ENCODE measurements around the gene CD247. TPM values are rescaled to one million over a fixed set of nuclear protein-coding genes. Genes with fewer than 3 reads are reported as not detected.

The CD247 gene
- total and polyA plus RNA-seq, 9 of the 15 experiments (the other 6 are each of a cell fraction or from before 2014, with no cell fraction given): 0.08 to 0.42 (median 0.28) TPM; not detected in 5

DNA sequence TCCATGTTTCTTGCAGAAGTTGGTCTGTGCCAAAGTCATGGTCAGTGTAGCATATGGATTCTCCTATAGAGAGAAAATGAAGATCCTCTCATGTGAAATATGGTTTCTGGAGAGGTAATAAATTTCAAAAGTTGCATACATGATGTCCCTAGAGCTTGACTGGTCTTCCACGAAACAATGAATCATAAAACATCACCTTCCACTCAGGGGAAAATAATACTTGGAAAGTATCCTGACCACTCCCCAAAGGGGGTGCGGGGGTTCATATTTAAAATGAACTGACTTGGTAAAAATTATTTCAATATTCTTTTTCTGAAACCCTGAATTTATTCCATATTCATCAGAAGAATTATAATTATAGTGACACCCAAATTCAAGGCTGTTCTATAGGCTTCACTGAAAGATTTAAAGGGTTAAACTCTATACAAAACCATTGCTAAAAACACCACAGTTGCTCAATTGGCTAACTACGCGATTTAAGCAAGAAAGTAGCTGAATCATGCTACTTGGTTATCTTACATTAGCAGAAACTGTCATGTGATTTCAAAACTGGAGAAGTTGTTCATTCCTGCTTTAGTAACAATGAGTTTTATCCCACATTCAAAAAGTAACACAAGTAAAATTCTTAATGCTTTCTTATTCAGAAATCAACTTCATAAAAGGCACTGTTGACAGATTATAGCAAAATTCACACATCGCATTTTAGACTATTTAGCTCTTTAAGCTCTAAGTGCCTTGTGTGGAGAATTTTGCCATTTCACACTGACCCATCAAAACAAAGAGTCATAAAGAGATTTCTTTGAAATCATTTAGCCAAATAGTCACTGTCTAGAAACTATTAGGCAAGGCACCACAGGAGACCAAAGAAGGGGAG lies 30.0 kb upstream of the CD247 start (continued):
- TF ChIP-seq MAFG (tag; conservative IDR thresholded peaks at IDR 0.05) (peak; percentile 99), POLR2AphosphoS2 (IDR thresholded peaks at IDR 0.05; ENCODE audit: low read length) (no peak), ZNF507 (tag; conservative IDR thresholded peaks at IDR 0.05) (no peak), WHSC1 (IDR thresholded peaks at IDR 0.05; ENCODE audit: low read length) (no peak), EGR1 (conservative IDR thresholded peaks at IDR 0.05) (peak; percentile 37; the same call in 1 of the 2 replicates), PHB2 (IDR thresholded peaks at IDR 0.05; ENCODE audit: low read depth) (no peak), HEY1 (CRISPR knock-in tag; IDR thresholded peaks at IDR 0.05; ENCODE audit: borderline replicate concordance) (0 out of 2 replicates have a peak, but pooled peaks have one; percentile 18), DMBX1 (CRISPR knock-in tag; IDR thresholded peaks at IDR 0.05; ENCODE audit: borderline replicate concordance) (no peak; the same call in 1 of the 2 replicates), JUN (IDR thresholded peaks at IDR 0.05; ENCODE audit: borderline replicate concordance, low read depth, low read length) (no peak), JUN (CRISPR knock-in tag; IDR thresholded peaks at IDR 0.05; ENCODE audit: borderline replicate concordance) (no peak), ERF (CRISPR knock-in tag; IDR thresholded peaks at IDR 0.05) (no peak), E2F3 (CRISPR knock-in tag; IDR thresholded peaks at IDR 0.05) (no peak), ZNF253 (CRISPR knock-in tag; conservative IDR thresholded peaks at IDR 0.05) (no peak), SMAD2 (IDR thresholded peaks at IDR 0.05; ENCODE audit: low read depth, low read length) (no peak), NEUROD1 (IDR thresholded peaks at IDR 0.05; ENCODE audit: borderline replicate concordance, low read depth, low read length, partially characterized antibody) (peak; percentile 45), PCBP1 (IDR thresholded peaks at IDR 0.05; ENCODE audit: low read depth, low read length, poor library complexity, severe bottlenecking) (no peak), KDM5B (IDR thresholded peaks at IDR 0.05; ENCODE audit: insufficient replicate concordance, low read depth, low read length) (no peak), SRSF7 (optimal IDR thresholded peaks at IDR 0.05; ENCODE audit: low read depth, low read length) (no peak), BRD4 (IDR thresholded peaks at IDR 0.05) (no peak; the same call in none of the 2 replicates), HNRNPL (IDR thresholded peaks at IDR 0.05; ENCODE audit: low read depth, low read length) (no peak), GATAD2B (IDR thresholded peaks at IDR 0.05; ENCODE audit: borderline replicate concordance) (peak; percentile 94), ZNF583 (CRISPR knock-in tag; IDR thresholded peaks at IDR 0.05) (no peak), NUFIP1 (IDR thresholded peaks at IDR 0.05; ENCODE audit: partially characterized antibody) (peak; percentile 77), ZNF165 (CRISPR knock-in tag; IDR thresholded peaks at IDR 0.05; ENCODE audit: borderline replicate concordance) (no peak)
- TF ChIP-seq, protein P1, sequence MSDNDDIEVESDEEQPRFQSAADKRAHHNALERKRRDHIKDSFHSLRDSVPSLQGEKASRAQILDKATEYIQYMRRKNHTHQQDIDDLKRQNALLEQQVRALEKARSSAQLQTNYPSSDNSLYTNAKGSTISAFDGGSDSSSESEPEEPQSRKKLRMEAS (CRISPR knock-in tag; IDR thresholded peaks at IDR 0.05): no peak
- TF ChIP-seq, protein P2, sequence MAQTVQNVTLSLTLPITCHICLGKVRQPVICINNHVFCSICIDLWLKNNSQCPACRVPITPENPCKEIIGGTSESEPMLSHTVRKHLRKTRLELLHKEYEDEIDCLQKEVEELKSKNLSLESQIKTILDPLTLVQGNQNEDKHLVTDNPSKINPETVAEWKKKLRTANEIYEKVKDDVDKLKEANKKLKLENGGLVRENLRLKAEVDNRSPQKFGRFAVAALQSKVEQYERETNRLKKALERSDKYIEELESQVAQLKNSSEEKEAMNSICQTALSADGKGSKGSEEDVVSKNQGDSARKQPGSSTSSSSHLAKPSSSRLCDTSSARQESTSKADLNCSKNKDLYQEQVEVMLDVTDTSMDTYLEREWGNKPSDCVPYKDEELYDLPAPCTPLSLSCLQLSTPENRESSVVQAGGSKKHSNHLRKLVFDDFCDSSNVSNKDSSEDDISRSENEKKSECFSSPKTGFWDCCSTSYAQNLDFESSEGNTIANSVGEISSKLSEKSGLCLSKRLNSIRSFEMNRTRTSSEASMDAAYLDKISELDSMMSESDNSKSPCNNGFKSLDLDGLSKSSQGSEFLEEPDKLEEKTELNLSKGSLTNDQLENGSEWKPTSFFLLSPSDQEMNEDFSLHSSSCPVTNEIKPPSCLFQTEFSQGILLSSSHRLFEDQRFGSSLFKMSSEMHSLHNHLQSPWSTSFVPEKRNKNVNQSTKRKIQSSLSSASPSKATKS (CRISPR knock-in tag; IDR thresholded peaks at IDR 0.05): no peak
- TF ChIP-seq, protein P3, sequence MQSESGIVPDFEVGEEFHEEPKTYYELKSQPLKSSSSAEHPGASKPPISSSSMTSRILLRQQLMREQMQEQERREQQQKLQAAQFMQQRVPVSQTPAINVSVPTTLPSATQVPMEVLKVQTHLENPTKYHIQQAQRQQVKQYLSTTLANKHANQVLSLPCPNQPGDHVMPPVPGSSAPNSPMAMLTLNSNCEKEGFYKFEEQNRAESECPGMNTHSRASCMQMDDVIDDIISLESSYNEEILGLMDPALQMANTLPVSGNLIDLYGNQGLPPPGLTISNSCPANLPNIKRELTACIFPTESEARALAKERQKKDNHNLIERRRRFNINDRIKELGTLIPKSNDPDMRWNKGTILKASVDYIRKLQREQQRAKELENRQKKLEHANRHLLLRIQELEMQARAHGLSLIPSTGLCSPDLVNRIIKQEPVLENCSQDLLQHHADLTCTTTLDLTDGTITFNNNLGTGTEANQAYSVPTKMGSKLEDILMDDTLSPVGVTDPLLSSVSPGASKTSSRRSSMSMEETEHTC (IDR thresholded peaks at IDR 0.05): peak; percentile 89
